GM12878 (cell line): Measurements from ENCODE around the gene PSENEN. TPM values are rescaled to one million over a fixed set of nuclear protein-coding genes. Genes with fewer than 3 reads are reported as not detected.

Experiments used
- ATAC-seq: fragments of 200-7000 bp; cut with Tn5 transposase; 3 replicates; pipeline ENCODE4 v1.9.1; 2020; ENCODE audit warnings: mild to moderate bottlenecking, moderate library complexity
- BruUV-seq: library from RNA; stranded (reverse); fragments of 400-500 nt; replicated peaks from 2 replicates; lab custom pipeline; 2021; lab: Mats Ljungman, UMichigan
- CTCF ChIA-PET: fragments of 300-600 bp; sonication (Branson Sonifier 250); formaldehyde crosslinking; extraction: SDS; loops from one replicate; lab custom pipeline; 2021; ENCODE audit warnings: inconsistent platforms; lab: Yijun Ruan, JAX
- POLR2A ChIA-PET: fragments of 350-600 bp; formaldehyde crosslinking; extraction: SDS; loops from one replicate; lab custom pipeline; 2021; ENCODE audit warnings: inconsistent platforms; lab: Charles Lee
- RAD21 ChIA-PET: fragments of 300-600 bp; sonication (Branson Sonifier 250); formaldehyde crosslinking; loops from one replicate; lab custom pipeline; 2023; ENCODE audit warnings: antibody characterized with exemption; ENCODE audit not compliant: unreplicated experiment; lab: Charles Lee
- SMC1A ChIA-PET: fragments of 300-600 bp; sonication (Branson Sonifier 250); formaldehyde crosslinking; loops from one replicate; lab custom pipeline; 2023; ENCODE audit not compliant: unreplicated experiment, uncharacterized antibody; lab: Charles Lee
- DNase-seq: peaks from one replicate; pipeline ENCODE4 v3.0.0-alpha.2; 2011; ENCODE audit warnings: low read depth, low spot score
- FAIRE-seq: peaks from 3 replicates; lab custom pipeline; 2011; peaks lifted over from hg19 to GRCh38; lab: Jason Lieb, UNC
- H2AFZ ChIP-seq: 2 replicates; pipeline ENCODE4 v1.6.0; 2011; ENCODE audit warnings: low read depth, low read length, control low read depth; ENCODE audit not compliant: control insufficient read depth
- H3K27ac ChIP-seq: 2 replicates; pipeline ENCODE4 v1.5.1; 2011; ENCODE audit warnings: control low read depth; ENCODE audit not compliant: control insufficient read depth, insufficient read depth
- H3K27me3 ChIP-seq, 2 experiments: replicated peaks in 1 of 2; 2 replicates each; pipeline versions ENCODE4 v1.6.0 to v1.6.1; 2011; ENCODE audit warnings: low read length in 1 of 2; ENCODE audit not compliant: control insufficient read depth in 2 of 2, insufficient read depth in 2 of 2
- H3K36me3 ChIP-seq, 2 experiments: 2 replicates each; pipeline ENCODE4 v1.5.1; 2011; ENCODE audit warnings: low read length in 1 of 2; ENCODE audit not compliant: control insufficient read depth in 2 of 2, insufficient read depth in 2 of 2
- H3K4me1 ChIP-seq: 2 replicates; pipeline ENCODE4 v1.6.1; 2011; ENCODE audit warnings: mild to moderate bottlenecking, low read length, moderate library complexity, mixed read lengths; ENCODE audit not compliant: control insufficient read depth, insufficient read depth
- H3K4me2 ChIP-seq: 2 replicates; pipeline ENCODE4 v1.6.0; 2011; ENCODE audit warnings: control low read depth; ENCODE audit not compliant: control insufficient read depth, insufficient read depth
- H3K4me3 ChIP-seq: fragments of 200-600 bp; sonication (generic); 2 replicates; pipeline ENCODE4 v1.5.1; 2016
- H3K79me2 ChIP-seq: 2 replicates; pipeline ENCODE4 v1.6.0; 2011; ENCODE audit warnings: low read length; ENCODE audit not compliant: control insufficient read depth, insufficient read depth
- H3K9ac ChIP-seq: 2 replicates; pipeline ENCODE4 v1.8.0; 2011; ENCODE audit warnings: low read length, control low read depth, mixed read lengths; ENCODE audit not compliant: control insufficient read depth, insufficient read depth
- H3K9me3 ChIP-seq: replicated peaks from 3 replicates; pipeline ENCODE4 v1.5.1; 2011; ENCODE audit warnings: mild to moderate bottlenecking, low read length; ENCODE audit not compliant: control insufficient read depth, insufficient read depth
- H4K20me1 ChIP-seq: 2 replicates; pipeline ENCODE4 v1.6.0; 2011; ENCODE audit not compliant: control insufficient read depth, insufficient read depth
- MTA2 ChIP-seq: fragments of 450-650 bp; IDR thresholded peaks from 2 replicates; pipeline ENCODE4 v1.6.1; 2016; ENCODE audit warnings: low read depth, mild to moderate bottlenecking, moderate library complexity
- RELA ChIP-seq: fragments of 450-650 bp; IDR thresholded peaks from 2 replicates; pipeline ENCODE4 v1.8.0; 2014; ENCODE audit warnings: borderline replicate concordance; ENCODE audit not compliant: partially characterized antibody
- SMAD1 ChIP-seq: fragments of 450-650 bp; IDR thresholded peaks from 2 replicates; pipeline ENCODE4 v1.6.1; 2018; ENCODE audit warnings: mild to moderate bottlenecking, low read depth; ENCODE audit not compliant: partially characterized antibody
- TCF3 ChIP-seq: IDR thresholded peaks from 2 replicates; pipeline ENCODE4 v1.6.1; 2012; ENCODE audit warnings: low read depth, mild to moderate bottlenecking, low read length, borderline replicate concordance; ENCODE audit not compliant: insufficient read depth
- YY1 ChIP-seq: IDR thresholded peaks from 2 replicates; pipeline ENCODE4 v1.6.1; 2011; ENCODE audit warnings: low read depth, mild to moderate bottlenecking, low read length
- ZZZ3 ChIP-seq: IDR thresholded peaks from 2 replicates; pipeline ENCODE4 v1.6.1; 2011; ENCODE audit warnings: low read depth; ENCODE audit not compliant: control insufficient read depth, insufficient read length
- WGBS: methylation state at CpG from one replicate; pipeline ENCODE4 v1.1.6; 2016; ENCODE audit warnings: low lambda C conversion rate; ENCODE audit not compliant: insufficient replicate concordance, insufficient coverage; ENCODE audit errors: missing lambda C conversion rate; 5-methylcytosine and 5-hydroxymethylcytosine counted together
- in situ Hi-C: fragments of 300-500 bp; cut with MboI; formaldehyde crosslinking; loops from 9 replicates; pipeline ENCODE4 v1.14.3; 2018; ENCODE audit warnings: mixed read lengths
- intact Hi-C: fragments of 100-400 bp; cut with micrococcal nuclease; formaldehyde crosslinking; loops from one replicate; pipeline ENCODE4 v1.14.2; 2022; ENCODE audit not compliant: unreplicated experiment
- polyA plus RNA-seq, 11 experiments: library from polyadenylated mRNA; depleted of rRNA in 4 of 11; unstranded in 6 of 11; stranded (reverse) in 5 of 11; fragments of >200 nt; fragmentation: Nextera tagmentation in 4 of 11; fragmentation: Illumina TruSeq in 1 of 11; extraction: Ambion mirVana in 4 of 11; extraction: Trizol in 1 of 11; gene quantifications; 1 replicate in 1 of 11; 2 replicates in 10 of 11; pipeline versions ENCODE4 v1.2.1 to v1.2.3, GENCODE V29; 2011 to 2016; ENCODE audit warnings: inconsistent platforms in 2 of 11, missing spikeins in 2 of 11, low read depth in 1 of 11
- total RNA-seq, 4 experiments: library from RNA; depleted of rRNA in 3 of 4; stranded (reverse); fragments of >200 nt in 3 of 4; fragmentation: Illumina TruSeq in 1 of 4; extraction: Trizol in 1 of 4; gene quantifications; 2 replicates each; pipeline versions ENCODE4 v1.2.1 to v1.2.3, GENCODE V29; 2013 to 2021
- TF ChIP-seq, protein P1 (sequence below): fragments of 450-650 bp; IDR thresholded peaks from 2 replicates; pipeline ENCODE4 v1.6.1; 2017; ENCODE audit warnings: mild to moderate bottlenecking
- TF ChIP-seq, protein P2 (sequence below): fragments of 450-650 bp; IDR thresholded peaks from 2 replicates; pipeline ENCODE4 v1.6.1; 2016; ENCODE audit warnings: mild to moderate bottlenecking
- TF ChIP-seq, protein P3 (sequence below): fragments of 450-650 bp; IDR thresholded peaks from 2 replicates; pipeline ENCODE4 v1.6.1; 2016; ENCODE audit warnings: mild to moderate bottlenecking
- TF ChIP-seq, protein P4 (sequence below), 3 experiments: IDR thresholded peaks in 2 of 3; conservative IDR thresholded peaks in 1 of 3; 2 replicates each; pipeline ENCODE4 v1.5.1; 2011; ENCODE audit warnings: low read depth in 3 of 3, low read length in 3 of 3, mild to moderate bottlenecking in 3 of 3, control low read depth in 2 of 3, moderate library complexity in 2 of 3, inconsistent platforms in 1 of 3, mixed read lengths in 1 of 3; ENCODE audit not compliant: control insufficient read depth in 2 of 3, insufficient read depth in 1 of 3; ENCODE audit errors: extremely low read depth in 1 of 3

Gene PSENEN
- total and polyA plus RNA-seq, 10 of the 15 experiments (the other 5 are each of a cell fraction or from before 2014, with no cell fraction given) = 14.4 to 178 (median 43.5) TPM

DNA sequence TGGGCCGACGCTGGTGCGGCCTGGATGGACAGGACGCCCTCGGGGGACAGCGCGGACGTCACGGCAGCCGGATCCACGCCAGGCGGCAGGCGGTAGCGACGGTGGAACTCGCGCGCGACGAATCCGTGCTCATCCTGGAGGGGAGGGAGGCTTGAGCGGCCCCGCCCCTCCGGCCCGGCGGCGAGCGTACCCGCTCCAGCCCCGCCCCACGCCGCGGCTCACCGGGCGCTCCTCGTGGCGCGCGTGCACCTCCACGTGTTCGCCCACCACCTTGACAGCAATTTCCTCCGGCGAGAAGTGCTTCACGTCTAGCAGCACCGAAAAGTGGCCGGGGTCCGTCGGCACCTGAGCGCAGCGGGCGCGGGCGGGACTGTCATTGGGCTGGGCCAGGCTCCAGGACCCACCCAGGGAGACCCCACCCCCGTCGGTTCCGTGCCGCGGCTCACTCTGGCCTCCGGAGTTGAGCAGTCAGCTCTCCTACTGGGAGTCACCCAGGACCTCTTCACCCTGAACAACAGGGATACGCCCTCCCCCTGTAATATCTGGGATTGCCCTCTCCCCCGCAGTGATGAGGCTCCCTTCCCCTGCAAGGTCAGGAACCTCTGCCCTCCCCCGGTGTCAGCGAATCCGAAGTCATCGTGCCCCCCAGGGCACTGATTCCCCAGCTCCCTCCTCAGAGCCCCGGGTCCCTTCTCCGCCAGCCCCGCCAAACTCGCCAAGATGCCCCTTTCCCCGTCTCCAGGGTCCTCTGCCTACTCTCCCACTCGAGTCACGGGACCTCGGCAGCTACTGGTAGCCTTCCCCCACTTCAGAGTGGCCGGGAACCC lies 10.3 kb downstream of the PSENEN start:
- Histone ChIP-seq H3K79me2 (peaks cover 11% of the 10 kb centered on the region), H4K20me1 (no peaks in the 10 kb centered on the region), H3K27me3 (no peaks in the 10 kb centered on the region), H3K4me1 (peaks cover 15% of the 10 kb centered on the region), H3K4me2 (peak overlapping the region; percentile 25; the same call in 1 of the 2 replicates), H3K27ac (no peak overlapping the region), H3K4me3 (no peak overlapping the region), H2AFZ (no peak overlapping the region), H3K36me3 (peaks cover 0 to 2% of the 10 kb centered on the region in 2 experiments; a peak in 2 of 4 replicates)
- FAIRE-seq (no peak), DNase-seq (no peak), ATAC-seq (no peak)
- BruUV-seq = no TSS peak
- ChIA-PET SMC1A (no interaction called here), RAD21 (no interaction called here), POLR2A (interaction anchor here (0.6 to 2.2 kb wide), 2 partner anchors 7 to 11 kb away, joined by 4 to 18 read pairs; partner anchors contain the start of genes PSENEN and U2AF1L4)
- in situ Hi-C loops = no loop called here
- 74% methylated on average over 69 of the region's 74 CpGs for WGBS
- TF ChIP-seq RELA (no peak), ZZZ3 (no peak), TCF3 (no peak), YY1 (no peak), SMAD1 (no peak), MTA2 (no peak)
- TF ChIP-seq, protein P1, sequence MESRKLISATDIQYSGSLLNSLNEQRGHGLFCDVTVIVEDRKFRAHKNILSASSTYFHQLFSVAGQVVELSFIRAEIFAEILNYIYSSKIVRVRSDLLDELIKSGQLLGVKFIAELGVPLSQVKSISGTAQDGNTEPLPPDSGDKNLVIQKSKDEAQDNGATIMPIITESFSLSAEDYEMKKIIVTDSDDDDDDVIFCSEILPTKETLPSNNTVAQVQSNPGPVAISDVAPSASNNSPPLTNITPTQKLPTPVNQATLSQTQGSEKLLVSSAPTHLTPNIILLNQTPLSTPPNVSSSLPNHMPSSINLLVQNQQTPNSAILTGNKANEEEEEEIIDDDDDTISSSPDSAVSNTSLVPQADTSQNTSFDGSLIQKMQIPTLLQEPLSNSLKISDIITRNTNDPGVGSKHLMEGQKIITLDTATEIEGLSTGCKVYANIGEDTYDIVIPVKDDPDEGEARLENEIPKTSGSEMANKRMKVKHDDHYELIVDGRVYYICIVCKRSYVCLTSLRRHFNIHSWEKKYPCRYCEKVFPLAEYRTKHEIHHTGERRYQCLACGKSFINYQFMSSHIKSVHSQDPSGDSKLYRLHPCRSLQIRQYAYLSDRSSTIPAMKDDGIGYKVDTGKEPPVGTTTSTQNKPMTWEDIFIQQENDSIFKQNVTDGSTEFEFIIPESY = no peak
- TF ChIP-seq, protein P2, sequence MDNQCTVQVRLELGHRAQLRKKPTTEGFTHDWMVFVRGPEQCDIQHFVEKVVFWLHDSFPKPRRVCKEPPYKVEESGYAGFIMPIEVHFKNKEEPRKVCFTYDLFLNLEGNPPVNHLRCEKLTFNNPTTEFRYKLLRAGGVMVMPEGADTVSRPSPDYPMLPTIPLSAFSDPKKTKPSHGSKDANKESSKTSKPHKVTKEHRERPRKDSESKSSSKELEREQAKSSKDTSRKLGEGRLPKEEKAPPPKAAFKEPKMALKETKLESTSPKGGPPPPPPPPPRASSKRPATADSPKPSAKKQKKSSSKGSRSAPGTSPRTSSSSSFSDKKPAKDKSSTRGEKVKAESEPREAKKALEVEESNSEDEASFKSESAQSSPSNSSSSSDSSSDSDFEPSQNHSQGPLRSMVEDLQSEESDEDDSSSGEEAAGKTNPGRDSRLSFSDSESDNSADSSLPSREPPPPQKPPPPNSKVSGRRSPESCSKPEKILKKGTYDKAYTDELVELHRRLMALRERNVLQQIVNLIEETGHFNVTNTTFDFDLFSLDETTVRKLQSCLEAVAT = no peak
- TF ChIP-seq, protein P3, sequence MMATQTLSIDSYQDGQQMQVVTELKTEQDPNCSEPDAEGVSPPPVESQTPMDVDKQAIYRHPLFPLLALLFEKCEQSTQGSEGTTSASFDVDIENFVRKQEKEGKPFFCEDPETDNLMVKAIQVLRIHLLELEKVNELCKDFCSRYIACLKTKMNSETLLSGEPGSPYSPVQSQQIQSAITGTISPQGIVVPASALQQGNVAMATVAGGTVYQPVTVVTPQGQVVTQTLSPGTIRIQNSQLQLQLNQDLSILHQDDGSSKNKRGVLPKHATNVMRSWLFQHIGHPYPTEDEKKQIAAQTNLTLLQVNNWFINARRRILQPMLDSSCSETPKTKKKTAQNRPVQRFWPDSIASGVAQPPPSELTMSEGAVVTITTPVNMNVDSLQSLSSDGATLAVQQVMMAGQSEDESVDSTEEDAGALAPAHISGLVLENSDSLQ = no peak
- TF ChIP-seq, protein P4, sequence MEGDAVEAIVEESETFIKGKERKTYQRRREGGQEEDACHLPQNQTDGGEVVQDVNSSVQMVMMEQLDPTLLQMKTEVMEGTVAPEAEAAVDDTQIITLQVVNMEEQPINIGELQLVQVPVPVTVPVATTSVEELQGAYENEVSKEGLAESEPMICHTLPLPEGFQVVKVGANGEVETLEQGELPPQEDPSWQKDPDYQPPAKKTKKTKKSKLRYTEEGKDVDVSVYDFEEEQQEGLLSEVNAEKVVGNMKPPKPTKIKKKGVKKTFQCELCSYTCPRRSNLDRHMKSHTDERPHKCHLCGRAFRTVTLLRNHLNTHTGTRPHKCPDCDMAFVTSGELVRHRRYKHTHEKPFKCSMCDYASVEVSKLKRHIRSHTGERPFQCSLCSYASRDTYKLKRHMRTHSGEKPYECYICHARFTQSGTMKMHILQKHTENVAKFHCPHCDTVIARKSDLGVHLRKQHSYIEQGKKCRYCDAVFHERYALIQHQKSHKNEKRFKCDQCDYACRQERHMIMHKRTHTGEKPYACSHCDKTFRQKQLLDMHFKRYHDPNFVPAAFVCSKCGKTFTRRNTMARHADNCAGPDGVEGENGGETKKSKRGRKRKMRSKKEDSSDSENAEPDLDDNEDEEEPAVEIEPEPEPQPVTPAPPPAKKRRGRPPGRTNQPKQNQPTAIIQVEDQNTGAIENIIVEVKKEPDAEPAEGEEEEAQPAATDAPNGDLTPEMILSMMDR (IDR thresholded peaks at IDR 0.05 in 2 of 3, conservative IDR thresholded peaks at IDR 0.05 in 1 of 3; ENCODE audit: control insufficient read depth in 2 of 3, extremely low read depth in 1 of 3, insufficient read depth in 1 of 3, low read depth in 3 of 3, low read length in 3 of 3) = no peak
- TF ChIP-seq, all 136 proteins: peak for 0
- CTCF ChIA-PET = no interaction called here
- intact Hi-C loops = no loop called here
- Histone ChIP-seq H3K9me3 (no peaks in the 10 kb centered on the region), H3K9ac (no peak overlapping the region)
